NT2/D1 (cell line): Measurements from ENCODE around the gene SUPT20H.
"Not testable (repeated sequence)": the region's sequence is repeated elsewhere in the genome, so short reads cannot be mapped to it uniquely, and the experiment has no call there.

Source experiments
- DNase-seq: peaks from one replicate; pipeline ENCODE4 v3.0.0-alpha.2; 2011; ENCODE audit warnings: low read depth, low spot score
- H3K27me3 ChIP-seq: 2 replicates; pipeline ENCODE4 v1.6.0; 2011; ENCODE audit warnings: mild to moderate bottlenecking; ENCODE audit not compliant: insufficient read length, insufficient read depth
- H3K36me3 ChIP-seq: 2 replicates; pipeline ENCODE4 v1.6.1; 2011; ENCODE audit warnings: mild to moderate bottlenecking, low read length, mixed read lengths; ENCODE audit not compliant: insufficient read depth, insufficient read length
- H3K4me1 ChIP-seq: 2 replicates; pipeline ENCODE4 v1.5.1; 2011; ENCODE audit not compliant: insufficient read depth, insufficient read length
- H3K4me3 ChIP-seq: 2 replicates; pipeline ENCODE4 v1.5.1; 2011; ENCODE audit warnings: low read depth; ENCODE audit not compliant: insufficient read length
- H3K9ac ChIP-seq: 2 replicates; pipeline ENCODE4 v1.6.0; 2011; ENCODE audit warnings: low read depth; ENCODE audit not compliant: insufficient read length
- H3K9me3 ChIP-seq: 2 replicates; pipeline ENCODE4 v1.5.1; 2011; ENCODE audit warnings: mild to moderate bottlenecking, low read length; ENCODE audit not compliant: insufficient read depth
- SUZ12 ChIP-seq: IDR thresholded peaks from 2 replicates; pipeline ENCODE4 v1.6.1; 2011; ENCODE audit not compliant: insufficient read length, insufficient read depth; ENCODE audit errors: extremely low read depth
- YY1 ChIP-seq: IDR thresholded peaks from 2 replicates; pipeline ENCODE4 v1.6.1; 2011; ENCODE audit not compliant: insufficient read length, insufficient read depth
- ZNF274 ChIP-seq: IDR thresholded peaks from 2 replicates; pipeline ENCODE4 v1.6.1; 2011; ENCODE audit warnings: mild to moderate bottlenecking, low read depth, low read length

The SUPT20H gene

GRCh38 chr13:37070145-37070695, 10.7 kb upstream of the SUPT20H start:
- Histone ChIP-seq H3K4me1 (peaks cover 2% of the 10 kb centered on the region), H3K4me3 (no peak overlapping the region), H3K9ac (no peak overlapping the region), H3K36me3 (no peaks in the 10 kb centered on the region), H3K27me3 (no peaks in the 10 kb centered on the region), H3K9me3 (no peaks in the 10 kb centered on the region)
- DNase-seq, result no peak
- no peak for TF ChIP-seq ZNF274
- TF ChIP-seq YY1, result no peak
- TF ChIP-seq SUZ12, result no peak

DNA sequence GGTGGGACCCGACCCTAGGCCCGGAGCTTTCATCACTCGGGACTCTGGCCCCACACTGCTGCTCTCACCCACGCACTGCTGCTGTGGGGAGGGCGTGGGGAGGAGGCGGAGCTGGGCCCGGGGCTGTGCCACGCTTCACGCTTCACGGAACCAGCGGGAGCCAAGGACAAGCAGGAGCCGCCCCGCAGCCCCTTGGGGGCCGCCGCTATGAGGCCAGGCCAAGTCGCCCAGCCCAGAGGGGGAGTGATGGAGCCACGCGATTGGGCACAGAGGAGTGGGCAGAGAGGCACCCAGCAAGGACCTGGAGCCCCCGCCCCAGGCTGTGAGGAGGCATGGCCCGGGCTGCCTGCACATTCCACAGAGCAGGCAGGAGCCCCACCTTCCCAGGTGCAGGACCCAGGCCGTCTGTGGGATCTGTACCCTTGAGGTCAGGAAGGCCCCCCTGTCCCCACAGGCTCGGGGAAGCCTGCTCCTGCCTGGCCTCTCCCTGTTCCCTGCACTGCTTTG, 10.2 kb upstream of the SUPT20H start:
- Histone ChIP-seq H3K36me3 (no peaks in the 10 kb centered on the region), H3K9me3 (no peaks in the 10 kb centered on the region), H3K4me3 (no peak overlapping the region), H3K4me1 (peaks cover 2% of the 10 kb centered on the region), H3K9ac (no peak overlapping the region), H3K27me3 (no peaks in the 10 kb centered on the region)
- TF ChIP-seq SUZ12 (no peak), ZNF274 (no peak), YY1 (no peak)
- no peak for DNase-seq

GRCh38 chr13:37068962-37069361, 9.5 kb upstream of the SUPT20H start:
- TF ChIP-seq YY1, result no peak
- TF ChIP-seq SUZ12, result no peak
- TF ChIP-seq ZNF274, result no peak
- DNase-seq, result no peak
- H3K27me3 ChIP-seq, result no peaks in the 10 kb centered on the region
- H3K36me3 ChIP-seq, result no peaks in the 10 kb centered on the region
- no peaks in the 10 kb centered on the region for H3K9me3 ChIP-seq
- H3K4me3 ChIP-seq, result no peak overlapping the region
- H3K4me1 ChIP-seq, result peaks cover 2% of the 10 kb centered on the region
- H3K9ac ChIP-seq, result no peak overlapping the region

GRCh38 chr13:37067874-37068273, 8.4 kb upstream of the SUPT20H start:
- H3K9ac ChIP-seq, result no peak overlapping the region
- no peaks in the 10 kb centered on the region for H3K9me3 ChIP-seq
- TF ChIP-seq YY1 (no peak), SUZ12 (no peak), ZNF274 (no peak)
- no peak for DNase-seq
- peaks cover 2% of the 10 kb centered on the region for H3K4me1 ChIP-seq
- no peaks in the 10 kb centered on the region for H3K36me3 ChIP-seq
- H3K27me3 ChIP-seq, result no peaks in the 10 kb centered on the region
- no peak overlapping the region for H3K4me3 ChIP-seq

DNA sequence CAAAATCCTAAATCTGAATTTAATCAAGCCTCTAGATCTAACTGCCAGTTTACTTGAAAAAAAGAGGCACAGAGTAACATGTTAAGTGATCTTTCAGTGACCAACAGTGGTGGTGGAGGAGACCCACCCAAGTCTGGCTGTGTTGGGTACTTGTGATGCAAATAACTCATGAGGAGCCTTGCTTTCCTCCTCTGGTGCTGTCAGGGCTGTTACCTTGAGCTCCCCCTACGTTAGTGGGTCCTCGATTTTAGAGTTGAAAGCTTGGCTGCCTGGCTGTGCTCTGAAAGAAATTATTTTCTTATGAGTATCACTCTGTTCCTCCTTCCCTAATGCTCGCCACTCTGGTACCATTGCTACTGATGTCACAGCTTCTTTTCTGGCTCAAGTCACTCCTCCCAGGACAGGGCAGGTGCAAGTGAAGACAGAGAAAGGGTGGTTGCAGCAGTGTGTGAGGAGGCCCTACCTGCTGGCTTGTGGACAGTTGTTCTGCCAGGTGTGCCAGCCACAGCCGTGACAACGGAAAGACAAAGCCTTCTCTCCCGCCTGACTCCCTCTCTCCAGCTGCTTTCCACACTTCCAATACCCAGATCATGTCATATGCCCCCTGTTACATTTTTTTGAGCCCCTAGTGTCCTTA, 6.5 kb upstream of the SUPT20H start:
- no peak for DNase-seq
- no peaks in the 10 kb centered on the region for H3K36me3 ChIP-seq
- H3K27me3 ChIP-seq, result no peaks in the 10 kb centered on the region
- peaks cover 2% of the 10 kb centered on the region for H3K4me1 ChIP-seq
- no peak overlapping the region for H3K9ac ChIP-seq
- no peak overlapping the region for H3K4me3 ChIP-seq
- no peaks in the 10 kb centered on the region for H3K9me3 ChIP-seq
- no peak for TF ChIP-seq YY1
- no peak for TF ChIP-seq ZNF274
- TF ChIP-seq SUZ12, result no peak

- TF ChIP-seq YY1, result no peak
- TF ChIP-seq SUZ12, result no peak
- no peak for TF ChIP-seq ZNF274
- H3K9me3 ChIP-seq, result no peaks in the 10 kb centered on the region; the same call in 1 of the 2 replicates
- no peak for DNase-seq
- H3K27me3 ChIP-seq, result no peaks in the 10 kb centered on the region
- peak overlapping the region; percentile 42 for H3K9ac ChIP-seq
- H3K4me1 ChIP-seq, result no peaks in the 10 kb centered on the region
- H3K4me3 ChIP-seq, result peak overlapping the region; percentile 29
- H3K36me3 ChIP-seq, result peaks cover 5% of the 10 kb centered on the region
These were observed 332 bp upstream of the SUPT20H start for GRCh38 chr13:37059848-37060192.

GRCh38 chr13:37056228-37056627, 3.3 kb downstream of the SUPT20H start:
- not testable (repeated sequence) for H3K27me3 ChIP-seq, DNase-seq, H3K4me1 ChIP-seq, H3K4me3 ChIP-seq, H3K9me3 ChIP-seq, H3K36me3 ChIP-seq, H3K9ac ChIP-seq

DNA sequence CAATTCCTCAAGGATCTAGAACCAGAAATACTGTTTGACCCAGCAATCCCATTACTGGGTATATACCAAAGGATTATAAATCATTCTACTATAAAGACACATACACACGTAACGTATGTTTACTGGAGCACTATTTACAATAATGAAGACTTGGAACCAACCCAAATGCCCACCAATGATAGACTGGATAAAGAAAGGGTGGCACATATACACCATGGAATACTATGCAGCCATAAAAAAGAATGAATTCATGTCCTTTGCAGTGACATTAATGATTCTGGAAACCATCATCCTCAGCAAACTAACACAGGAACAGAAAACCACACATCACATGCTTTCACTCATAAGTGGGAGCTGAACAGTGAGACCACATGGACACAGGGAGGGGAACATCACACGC, 6.4 kb downstream of the SUPT20H start:
- H3K27me3 ChIP-seq, H3K4me3 ChIP-seq, DNase-seq, H3K9me3 ChIP-seq, H3K4me1 ChIP-seq, H3K9ac ChIP-seq: not testable (repeated sequence)
- H3K36me3 ChIP-seq, result peaks cover 19% of the 10 kb centered on the region
